Caki2 (cell line): ENCODE data around the gene CDC25B. TPM values are rescaled to one million over a fixed set of nuclear protein-coding genes. Genes with fewer than 3 reads are reported as not detected.
A peak's percentile ranks its signal among the peaks of the same experiment; 100 is the strongest.

Experiments used
- DNase-seq: peaks from one replicate; pipeline ENCODE4 v3.0.0-alpha.2; 2015; ENCODE audit warnings: low read depth
- in situ Hi-C: cut with HindIII; loops from 2 replicates; pipeline ENCODE4 v1.10.0; 2016; ENCODE audit warnings: low sequenced_read_pairs, low pct_unique_long_range_greater_than_20kb, mixed read lengths
- total RNA-seq: library from RNA; depleted of rRNA; stranded (reverse); fragments of >200 nt; shearing (Covaris generic); gene quantifications from 2 replicates; pipeline ENCODE4 v1.2.3, GENCODE V29; 2014; ENCODE audit warnings: low replicate concordance; rRNA removed

Gene CDC25B
- total RNA-seq, 1 experiment from 2014 or later, result 34.1 TPM

DNA sequence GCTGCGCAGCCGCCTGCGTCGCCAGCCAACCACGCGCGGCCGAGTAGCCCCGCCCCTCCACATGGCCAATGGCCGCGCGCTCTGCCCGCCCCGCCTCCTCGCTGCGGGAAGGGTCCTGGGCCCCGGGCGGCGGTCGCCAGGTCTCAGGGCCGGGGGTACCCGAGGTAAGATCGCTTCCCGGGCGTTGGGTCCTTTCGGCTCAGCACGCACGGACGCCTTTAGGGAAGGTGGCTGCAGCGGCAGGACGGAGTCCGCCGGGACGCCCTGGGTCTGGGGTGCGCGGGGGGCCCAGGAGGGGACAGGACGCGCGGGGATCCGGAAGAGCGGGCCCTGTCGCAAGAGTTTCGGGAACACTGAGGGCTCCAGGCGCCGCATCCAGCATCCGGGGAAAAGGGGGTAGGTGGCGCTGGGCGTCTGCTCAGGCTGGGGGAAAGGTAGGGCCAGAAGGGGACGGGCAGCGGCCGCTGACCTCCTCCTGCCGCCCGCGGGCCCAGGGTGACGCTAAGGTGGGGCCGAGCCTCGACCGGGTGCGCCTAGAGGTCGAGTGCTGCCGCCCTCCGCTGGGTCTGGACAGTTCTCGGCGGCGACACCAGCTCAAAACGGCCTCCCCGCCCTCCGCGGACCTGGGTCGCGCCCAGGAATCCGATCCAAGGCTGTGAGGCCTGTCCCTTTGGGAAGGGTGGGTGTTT is 50.8 kb downstream of the CDC25B start, which contains the start of gene MAVS:
MAVS (plus strand) TSS at position 95 of the 689 bp plus-strand sequence. CDS start 7,791 bp downstream, outside the sequence.
- DNase-seq, result peak; percentile 75
- in situ Hi-C loops, result no loop called here

GRCh38 chr20:3847429-3847940 is 51.4 kb downstream of the CDC25B start:
- in situ Hi-C loops, result no loop called here
- no peak for DNase-seq

DNA sequence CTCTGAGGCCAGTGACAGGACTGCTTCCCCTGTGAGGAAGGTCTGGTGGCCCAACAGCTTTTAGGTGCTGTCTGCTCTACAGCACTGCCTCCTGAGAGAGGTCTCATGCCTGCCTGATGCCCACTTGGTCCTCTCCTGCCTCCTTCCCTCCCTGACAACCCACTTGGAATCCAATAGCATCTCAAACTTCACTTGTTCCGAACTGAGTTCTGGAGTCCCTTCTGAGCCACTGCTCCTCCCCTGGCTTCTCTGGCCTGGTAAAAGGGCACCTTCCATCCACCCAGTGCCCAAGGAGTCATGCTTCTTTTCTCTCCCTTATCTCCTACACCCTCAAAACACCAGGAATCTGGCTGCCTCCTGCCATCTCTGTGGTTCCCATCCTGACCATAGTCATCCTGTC is 52.5 kb downstream of the CDC25B start:
- no peak for DNase-seq
- in situ Hi-C loops, result no loop called here

GRCh38 chr20:3854462-3854871 is 58.4 kb downstream of the CDC25B start:
- in situ Hi-C loops, result no loop called here
- no peak for DNase-seq

Other genes with a start within 250 kb of the CDC25B start
- not detected in 2 replicates for gene GFRA4, start 132.9 kb upstream of the CDC25B start, total RNA-seq
- gene ADAM33, start 114.3 kb upstream of the CDC25B start, total RNA-seq, result not detected in 2 replicates
- gene SIGLEC1, start 83.7 kb upstream of the CDC25B start, total RNA-seq, result not detected in 2 replicates
- gene HSPA12B, start 63.6 kb upstream of the CDC25B start, total RNA-seq, result not detected in 2 replicates
- 70.6 and 73.8 TPM in 2 replicates for gene ADISSP, start 28.6 kb upstream of the CDC25B start, total RNA-seq
- 0.54 and 3.5 TPM in 2 replicates for gene SPEF1, start 14.9 kb upstream of the CDC25B start, total RNA-seq
- 101 and 105 TPM in 2 replicates for gene CENPB, start 9.6 kb upstream of the CDC25B start, total RNA-seq
- gene AP5S1, start 24.2 kb downstream of the CDC25B start, total RNA-seq, result 18.4 and 31.0 TPM in 2 replicates
- gene MAVS, start 50.5 kb downstream of the CDC25B start, total RNA-seq, result 10.0 and 12.1 TPM in 2 replicates
- gene PANK2, start 93.1 kb downstream of the CDC25B start, total RNA-seq, result 48.8 TPM in 2 replicates
- gene RNF24, start 219.2 kb downstream of the CDC25B start, total RNA-seq, result 2.6 and 17.3 TPM in 2 replicates